Activated CD8-positive, alpha-beta T cell treated with anti-CD3 and anti-CD28 coated beads, Interleukin-2, amount 10 ng/mL, durations not matched to agents 7 days and 5 days (primary cell): ENCODE results near the gene SH3RF3. TPM values are rescaled to one million over a fixed set of nuclear protein-coding genes. Genes with fewer than 3 reads are reported as not detected.

Experiments used
- ATAC-seq: fragments of 150-1000 bp; cut with Tn5 transposase; one replicate; pipeline ENCODE4 v1.10.0; 2021; ENCODE audit warnings: moderate library complexity
- CTCF ChIA-PET: fragments of 350-600 bp; sonication (Branson Sonifier 250); formaldehyde crosslinking; loops from one replicate; lab custom pipeline; 2021; ENCODE audit warnings: antibody characterized with exemption; lab: Charles Lee
- POLR2A ChIA-PET: fragments of 350-600 bp; sonication (Branson Sonifier 250); formaldehyde crosslinking; loops from one replicate; lab custom pipeline; 2021; ENCODE audit warnings: antibody characterized with exemption; lab: Charles Lee
- DNase-seq: peaks from one replicate; pipeline ENCODE4 v3.0.0-alpha.2; 2020
- H3K27ac Mint-ChIP-seq: one replicate; pipeline ENCODE4 v1.8.0; 2021; ENCODE audit warnings: mild to moderate bottlenecking, mixed read lengths
- H3K27me3 Mint-ChIP-seq: one replicate; pipeline ENCODE4 v1.8.0; 2021; ENCODE audit warnings: low read depth, mixed read lengths
- H3K36me3 Mint-ChIP-seq: one replicate; pipeline ENCODE4 v1.8.0; 2021; ENCODE audit warnings: low read depth, mixed read lengths
- H3K4me1 Mint-ChIP-seq: one replicate; pipeline ENCODE4 v1.8.0; 2021; ENCODE audit warnings: low read depth, mixed read lengths
- H3K4me3 Mint-ChIP-seq: one replicate; pipeline ENCODE4 v1.8.0; 2021; ENCODE audit warnings: mild to moderate bottlenecking, mixed read lengths
- H3K9me3 Mint-ChIP-seq: one replicate; pipeline ENCODE4 v1.8.0; 2022; ENCODE audit warnings: mixed read lengths; ENCODE audit not compliant: insufficient read depth
- total RNA-seq, 2 experiments: library from RNA; stranded (reverse); gene quantifications; one replicate each; pipeline ENCODE4 v1.2.3, GENCODE V29; 2021

The SH3RF3 gene
- total RNA-seq, 2 experiments from 2014 or later = 0.10 TPM; not detected in 1

GRCh38 chr2:109438146-109438545 lies 309.1 kb downstream of the SH3RF3 start:
- POLR2A ChIA-PET = no interaction called here
- Mint-ChIP-seq H3K4me1 (no peaks in the 10 kb centered on the region), H3K4me3 (no peak overlapping the region)

GRCh38 chr2:109438773-109439389 lies 309.9 kb downstream of the SH3RF3 start:
- H3K36me3 Mint-ChIP-seq = no peaks in the 10 kb centered on the region
- H3K4me1 Mint-ChIP-seq = no peaks in the 10 kb centered on the region
- ATAC-seq (no peak), DNase-seq (no peak)
- no peak overlapping the region for H3K27ac Mint-ChIP-seq
- ChIA-PET POLR2A (no interaction called here), CTCF (no interaction called here)
- no peaks in the 10 kb centered on the region for H3K27me3 Mint-ChIP-seq
- peaks cover 6% of the 10 kb centered on the region for H3K9me3 Mint-ChIP-seq
- H3K4me3 Mint-ChIP-seq = no peak overlapping the region

More at GRCh38 chr2:109438146-109438545, 309.1 kb downstream of the SH3RF3 start:
- H3K27ac Mint-ChIP-seq = no peak overlapping the region
- peaks cover 6% of the 10 kb centered on the region for H3K9me3 Mint-ChIP-seq
- no peak for ATAC-seq
- no peaks in the 10 kb centered on the region for H3K36me3 Mint-ChIP-seq
- H3K27me3 Mint-ChIP-seq = no peaks in the 10 kb centered on the region
- CTCF ChIA-PET = no interaction called here
- DNase-seq = no peak

GRCh38 chr2:109439390-109439786 lies 310.4 kb downstream of the SH3RF3 start:
- H3K27me3 Mint-ChIP-seq = no peaks in the 10 kb centered on the region

GRCh38 chr2:109439986-109440385 lies 311.0 kb downstream of the SH3RF3 start:
- no peak overlapping the region for H3K27ac Mint-ChIP-seq

More at GRCh38 chr2:109439390-109439786, 310.4 kb downstream of the SH3RF3 start:
- H3K4me3 Mint-ChIP-seq = no peak overlapping the region
- ChIA-PET POLR2A (no interaction called here), CTCF (no interaction called here)
- no peak for ATAC-seq
- no peak for DNase-seq
- H3K4me1 Mint-ChIP-seq = no peaks in the 10 kb centered on the region
- H3K36me3 Mint-ChIP-seq = no peaks in the 10 kb centered on the region
- peaks cover 6% of the 10 kb centered on the region for H3K9me3 Mint-ChIP-seq
- H3K27ac Mint-ChIP-seq = no peak overlapping the region

GRCh38 chr2:109440499-109441156 lies 311.6 kb downstream of the SH3RF3 start:
- ATAC-seq = no peak
- ChIA-PET POLR2A (no interaction called here), CTCF (no interaction called here)
- Mint-ChIP-seq H3K9me3 (peaks cover 14% of the 10 kb centered on the region), H3K4me3 (no peak overlapping the region), H3K27ac (no peak overlapping the region), H3K27me3 (no peaks in the 10 kb centered on the region), H3K36me3 (no peaks in the 10 kb centered on the region), H3K4me1 (no peaks in the 10 kb centered on the region)
- DNase-seq = no peak

More at GRCh38 chr2:109439986-109440385, 311.0 kb downstream of the SH3RF3 start:
- H3K36me3 Mint-ChIP-seq = no peaks in the 10 kb centered on the region
- CTCF ChIA-PET = no interaction called here
- no peak for DNase-seq
- POLR2A ChIA-PET = no interaction called here
- no peak overlapping the region for H3K4me3 Mint-ChIP-seq
- ATAC-seq = no peak
- no peaks in the 10 kb centered on the region for H3K4me1 Mint-ChIP-seq
- H3K27me3 Mint-ChIP-seq = no peaks in the 10 kb centered on the region
- peaks cover 12% of the 10 kb centered on the region for H3K9me3 Mint-ChIP-seq

GRCh38 chr2:109442715-109443319 lies 313.8 kb downstream of the SH3RF3 start:
- ChIA-PET CTCF (interaction anchor here (0.9 kb wide), 1 partner anchor 18 kb away, joined by 3 read pairs; no protein-coding TSS in a partner anchor), POLR2A (no interaction called here)
- ATAC-seq = no peak
- no peak overlapping the region for H3K4me3 Mint-ChIP-seq
- no peaks in the 10 kb centered on the region for H3K27me3 Mint-ChIP-seq
- peaks cover 14% of the 10 kb centered on the region for H3K9me3 Mint-ChIP-seq
- H3K36me3 Mint-ChIP-seq = no peaks in the 10 kb centered on the region
- H3K4me1 Mint-ChIP-seq = no peaks in the 10 kb centered on the region
- H3K27ac Mint-ChIP-seq = no peak overlapping the region
- DNase-seq = no peak

GRCh38 chr2:109444916-109445315 lies 315.9 kb downstream of the SH3RF3 start:
- Mint-ChIP-seq H3K4me3 (no peak overlapping the region), H3K27ac (no peak overlapping the region), H3K4me1 (no peaks in the 10 kb centered on the region), H3K27me3 (no peaks in the 10 kb centered on the region), H3K9me3 (peaks cover 14% of the 10 kb centered on the region), H3K36me3 (no peaks in the 10 kb centered on the region)
- ATAC-seq (no peak), DNase-seq (no peak)
- ChIA-PET POLR2A (no interaction called here), CTCF (no interaction called here)

- Mint-ChIP-seq H3K4me3 (no peak overlapping the region), H3K36me3 (no peaks in the 10 kb centered on the region), H3K27me3 (no peaks in the 10 kb centered on the region), H3K27ac (no peak overlapping the region), H3K9me3 (peaks cover 10% of the 10 kb centered on the region), H3K4me1 (peaks cover under 1% of the 10 kb centered on the region)
- ChIA-PET POLR2A (no interaction called here), CTCF (no interaction called here)
- DNase-seq = no peak
- no peak for ATAC-seq
Observed at GRCh38 chr2:109446278-109447131, 317.5 kb downstream of the SH3RF3 start.

GRCh38 chr2:109447251-109447661 lies 318.3 kb downstream of the SH3RF3 start:
- no peak overlapping the region for H3K4me3 Mint-ChIP-seq
- POLR2A ChIA-PET = no interaction called here

GRCh38 chr2:109447776-109448175 lies 318.8 kb downstream of the SH3RF3 start:
- ChIA-PET CTCF (no interaction called here), POLR2A (no interaction called here)
- Mint-ChIP-seq H3K4me1 (peaks cover 4% of the 10 kb centered on the region), H3K27ac (no peak overlapping the region), H3K4me3 (no peak overlapping the region), H3K27me3 (no peaks in the 10 kb centered on the region), H3K36me3 (no peaks in the 10 kb centered on the region), H3K9me3 (peaks cover 8% of the 10 kb centered on the region)
- ATAC-seq = no peak
- no peak for DNase-seq

More at GRCh38 chr2:109447251-109447661, 318.3 kb downstream of the SH3RF3 start:
- Mint-ChIP-seq H3K27ac (no peak overlapping the region), H3K4me1 (peaks cover 4% of the 10 kb centered on the region), H3K9me3 (peaks cover 8% of the 10 kb centered on the region), H3K27me3 (no peaks in the 10 kb centered on the region), H3K36me3 (no peaks in the 10 kb centered on the region)
- CTCF ChIA-PET = no interaction called here
- DNase-seq (no peak), ATAC-seq (no peak)

- no peak overlapping the region for H3K4me3 Mint-ChIP-seq
- CTCF ChIA-PET = no interaction called here
- H3K4me1 Mint-ChIP-seq = peaks cover 4% of the 10 kb centered on the region
- ATAC-seq = no peak
- DNase-seq = no peak
- H3K36me3 Mint-ChIP-seq = no peaks in the 10 kb centered on the region
- no peaks in the 10 kb centered on the region for H3K27me3 Mint-ChIP-seq
- H3K27ac Mint-ChIP-seq = no peak overlapping the region
- H3K9me3 Mint-ChIP-seq = peaks cover 8% of the 10 kb centered on the region
- POLR2A ChIA-PET = no interaction called here
Observed at GRCh38 chr2:109448207-109448606, 319.2 kb downstream of the SH3RF3 start.
